RWPE2 (cell line): ENCODE measurements around the gene BCLAF1.

ENCODE experiments used
- ATAC-seq: fragments of 200-7000 bp; cut with Tn5 transposase; 3 replicates; pipeline ENCODE4 v1.9.1; 2021; ENCODE audit warnings: low read depth
- DNase-seq: peaks from one replicate; pipeline ENCODE4 v3.0.0-alpha.2; 2020; ENCODE audit warnings: low spot score
- H3K27ac ChIP-seq: fragments of 450-650 bp; 2 replicates; pipeline ENCODE4 v1.5.1; 2017; ENCODE audit warnings: mild to moderate bottlenecking; ENCODE audit not compliant: poor library complexity, severe bottlenecking
- H3K27me3 ChIP-seq: fragments of 250-450 bp; sonication (Bioruptor Pico); 2 replicates; pipeline ENCODE4 v1.5.1; 2021; ENCODE audit warnings: mild to moderate bottlenecking, moderate library complexity; ENCODE audit not compliant: insufficient read depth, poor library complexity, severe bottlenecking
- H3K36me3 ChIP-seq: fragments of 250-450 bp; sonication (Bioruptor Pico); 2 replicates; pipeline ENCODE4 v1.5.1; 2020; ENCODE audit warnings: low read depth, mild to moderate bottlenecking, moderate library complexity
- H3K4me1 ChIP-seq: fragments of 250-450 bp; sonication (Bioruptor Pico); 2 replicates; pipeline ENCODE4 v1.5.1; 2021; ENCODE audit warnings: mild to moderate bottlenecking, moderate library complexity; ENCODE audit not compliant: insufficient read depth, poor library complexity, severe bottlenecking
- H3K4me3 ChIP-seq: fragments of 250-450 bp; sonication (Bioruptor Pico); 2 replicates; pipeline ENCODE4 v1.5.1; 2021; ENCODE audit warnings: mild to moderate bottlenecking, moderate library complexity; ENCODE audit not compliant: severe bottlenecking
- H3K9me3 ChIP-seq: fragments of 250-450 bp; sonication (Bioruptor Pico); 2 replicates; pipeline ENCODE4 v1.5.1; 2021; ENCODE audit warnings: mild to moderate bottlenecking, moderate library complexity; ENCODE audit not compliant: severe bottlenecking
- TF ChIP-seq, protein P1 (sequence below): fragments of 450-650 bp; IDR thresholded peaks from one replicate; pipeline ENCODE4 v1.5.1; 2017; ENCODE audit warnings: mild to moderate bottlenecking, moderate library complexity; ENCODE audit not compliant: poor library complexity, severe bottlenecking

Gene BCLAF1

DNA sequence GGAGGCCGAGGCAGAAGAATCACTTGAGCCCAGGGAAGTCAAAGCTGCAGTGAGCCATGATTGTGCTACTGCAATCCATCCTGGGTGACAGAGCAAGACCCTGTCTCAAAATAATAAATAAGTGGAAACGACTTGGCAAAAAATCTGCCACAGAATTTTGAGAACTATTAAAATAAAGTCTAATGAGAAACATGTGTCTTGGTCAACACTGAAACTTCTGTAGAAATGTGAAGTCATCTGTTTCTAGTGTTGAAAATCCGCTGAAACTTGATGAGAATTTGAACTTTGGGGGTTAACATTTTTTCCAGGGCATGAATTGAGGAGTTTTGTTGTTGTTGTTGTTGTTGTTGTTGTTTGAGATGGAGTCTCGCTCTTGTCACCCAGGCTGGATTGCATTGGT lies 29.0 kb upstream of the BCLAF1 start:
- TF ChIP-seq, protein P1, sequence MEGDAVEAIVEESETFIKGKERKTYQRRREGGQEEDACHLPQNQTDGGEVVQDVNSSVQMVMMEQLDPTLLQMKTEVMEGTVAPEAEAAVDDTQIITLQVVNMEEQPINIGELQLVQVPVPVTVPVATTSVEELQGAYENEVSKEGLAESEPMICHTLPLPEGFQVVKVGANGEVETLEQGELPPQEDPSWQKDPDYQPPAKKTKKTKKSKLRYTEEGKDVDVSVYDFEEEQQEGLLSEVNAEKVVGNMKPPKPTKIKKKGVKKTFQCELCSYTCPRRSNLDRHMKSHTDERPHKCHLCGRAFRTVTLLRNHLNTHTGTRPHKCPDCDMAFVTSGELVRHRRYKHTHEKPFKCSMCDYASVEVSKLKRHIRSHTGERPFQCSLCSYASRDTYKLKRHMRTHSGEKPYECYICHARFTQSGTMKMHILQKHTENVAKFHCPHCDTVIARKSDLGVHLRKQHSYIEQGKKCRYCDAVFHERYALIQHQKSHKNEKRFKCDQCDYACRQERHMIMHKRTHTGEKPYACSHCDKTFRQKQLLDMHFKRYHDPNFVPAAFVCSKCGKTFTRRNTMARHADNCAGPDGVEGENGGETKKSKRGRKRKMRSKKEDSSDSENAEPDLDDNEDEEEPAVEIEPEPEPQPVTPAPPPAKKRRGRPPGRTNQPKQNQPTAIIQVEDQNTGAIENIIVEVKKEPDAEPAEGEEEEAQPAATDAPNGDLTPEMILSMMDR: no peak
- no peak for DNase-seq
- no peaks in the 10 kb centered on the region for H3K27me3 ChIP-seq
- no peak overlapping the region for H3K27ac ChIP-seq
- H3K9me3 ChIP-seq: no peaks in the 10 kb centered on the region
- no peaks in the 10 kb centered on the region for H3K36me3 ChIP-seq
- ATAC-seq: no peak
- no peaks in the 10 kb centered on the region for H3K4me1 ChIP-seq
- H3K4me3 ChIP-seq: no peak overlapping the region

DNA sequence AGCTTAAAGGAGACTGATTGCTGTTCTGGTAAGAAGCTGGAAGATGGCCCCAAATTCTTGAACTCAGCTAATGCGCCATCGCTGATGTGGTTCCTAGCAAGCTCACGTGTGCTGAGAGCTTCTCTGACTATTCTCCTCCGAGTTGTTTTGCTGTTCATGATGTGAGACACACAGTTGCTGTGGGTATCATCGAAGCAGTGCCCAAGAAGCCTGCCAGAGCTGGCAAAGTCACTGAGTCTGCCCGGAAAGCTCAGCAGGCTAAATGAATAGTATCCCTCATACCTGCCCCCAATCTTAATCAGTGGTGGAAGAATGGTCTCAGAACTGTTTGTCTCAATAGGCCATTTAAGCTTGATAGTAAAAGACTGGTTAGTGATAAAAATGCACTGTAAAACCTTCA lies 28.3 kb upstream of the BCLAF1 start:
- Histone ChIP-seq H3K4me3 (no peak overlapping the region), H3K27ac (no peak overlapping the region), H3K9me3 (no peaks in the 10 kb centered on the region), H3K36me3 (no peaks in the 10 kb centered on the region), H3K4me1 (no peaks in the 10 kb centered on the region), H3K27me3 (no peaks in the 10 kb centered on the region)
- ATAC-seq (no peak), DNase-seq (no peak)
- TF ChIP-seq, protein P1: no peak

DNA sequence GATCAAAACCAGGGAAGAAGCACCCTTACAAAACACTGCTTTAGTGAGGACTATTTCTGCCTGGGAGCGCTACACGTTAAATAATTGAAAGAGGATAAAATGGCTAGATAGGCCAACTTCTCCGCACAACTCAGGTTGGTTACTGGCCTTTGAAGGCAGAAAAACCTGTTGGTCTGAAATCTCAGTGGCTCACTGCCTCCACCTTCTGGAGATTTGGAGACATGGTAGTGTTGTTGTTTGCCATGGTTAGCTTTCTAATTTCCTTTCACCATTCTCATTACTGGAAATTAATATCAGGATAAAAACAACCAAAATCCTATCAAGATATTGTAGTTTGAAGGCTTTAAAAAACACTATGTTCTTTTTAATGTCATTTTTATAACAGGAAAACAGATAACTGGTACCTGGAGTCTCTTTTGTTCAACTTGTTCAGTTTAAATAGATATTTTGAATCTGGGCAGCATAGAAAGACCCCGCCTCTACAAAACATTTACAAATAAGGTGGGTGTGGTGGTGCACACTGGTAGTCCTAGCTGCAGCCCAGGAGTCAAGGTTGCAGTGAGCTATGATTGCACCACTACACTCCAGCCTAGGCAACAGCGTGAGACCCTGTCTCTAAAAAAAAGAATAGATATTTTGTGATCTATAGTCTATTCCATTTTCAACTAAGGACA lies 27.5 kb upstream of the BCLAF1 start:
- no peaks in the 10 kb centered on the region for H3K4me1 ChIP-seq
- no peak for DNase-seq
- TF ChIP-seq, protein P1: peak; percentile 84
- H3K27me3 ChIP-seq: no peaks in the 10 kb centered on the region
- H3K9me3 ChIP-seq: no peaks in the 10 kb centered on the region
- peak; percentile 71 for ATAC-seq
- H3K4me3 ChIP-seq: no peak overlapping the region
- H3K27ac ChIP-seq: no peak overlapping the region
- no peaks in the 10 kb centered on the region for H3K36me3 ChIP-seq

DNA sequence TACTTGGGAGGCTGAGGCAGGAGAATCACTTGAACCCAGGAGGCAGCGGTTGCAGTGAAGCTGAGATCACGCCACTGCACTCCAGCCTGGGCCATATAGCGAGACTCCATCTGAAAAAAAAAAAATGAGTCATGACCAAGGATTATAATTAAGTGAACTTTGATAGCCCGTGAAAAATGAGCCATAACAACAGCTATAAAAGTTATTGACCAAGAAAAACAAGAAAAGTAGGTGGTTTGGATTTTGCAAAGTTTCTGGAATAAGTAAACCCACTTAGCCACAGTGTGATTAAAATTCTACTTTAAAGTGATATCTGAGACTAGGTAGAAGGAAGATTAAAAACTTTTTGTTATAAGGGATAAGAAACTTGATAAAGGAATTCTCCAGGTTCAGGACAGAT lies 25.9 kb upstream of the BCLAF1 start:
- H3K27me3 ChIP-seq: no peaks in the 10 kb centered on the region
- DNase-seq (no peak), ATAC-seq (no peak)
- no peaks in the 10 kb centered on the region for H3K36me3 ChIP-seq
- H3K4me3 ChIP-seq: no peak overlapping the region
- TF ChIP-seq, protein P1: no peak
- H3K9me3 ChIP-seq: no peaks in the 10 kb centered on the region
- no peaks in the 10 kb centered on the region for H3K4me1 ChIP-seq
- no peak overlapping the region for H3K27ac ChIP-seq

DNA sequence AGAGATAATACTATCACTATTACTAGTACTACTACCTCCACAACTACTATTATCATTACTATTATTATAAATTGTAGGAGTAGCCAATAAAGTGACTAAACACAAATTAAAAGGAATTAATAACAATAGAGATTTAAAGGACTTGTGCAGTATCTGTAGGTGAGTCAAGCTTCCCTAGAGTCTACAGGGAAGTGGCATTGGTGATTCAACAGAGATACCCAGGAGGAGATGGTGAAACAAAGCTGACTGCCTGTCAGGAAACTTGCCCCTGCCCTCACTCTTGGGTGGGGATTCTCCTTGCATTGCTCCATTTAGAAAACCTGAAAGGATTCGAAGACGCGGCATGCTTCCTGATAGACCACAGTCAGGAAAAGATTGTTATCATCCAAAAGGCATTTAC lies 23.3 kb upstream of the BCLAF1 start:
- Histone ChIP-seq H3K4me1 (no peaks in the 10 kb centered on the region), H3K27me3 (no peaks in the 10 kb centered on the region), H3K9me3 (no peaks in the 10 kb centered on the region), H3K27ac (no peak overlapping the region), H3K36me3 (no peaks in the 10 kb centered on the region), H3K4me3 (no peak overlapping the region)
- ATAC-seq (no peak), DNase-seq (no peak)
- TF ChIP-seq, protein P1: no peak
